ENCODE results near the gene ATF1. TPM values are rescaled to one million over a fixed set of nuclear protein-coding genes. Genes with fewer than 3 reads are reported as not detected.
A peak's percentile ranks its signal among the peaks of the same experiment; 100 is the strongest.
"Not testable (repeated sequence)": the region's sequence is repeated elsewhere in the genome, so short reads cannot be mapped to it uniquely, and the experiment has no call there.

The ATF1 gene
- total RNA-seq, 1 experiment from 2014 or later, result 24.6 TPM

DNA sequence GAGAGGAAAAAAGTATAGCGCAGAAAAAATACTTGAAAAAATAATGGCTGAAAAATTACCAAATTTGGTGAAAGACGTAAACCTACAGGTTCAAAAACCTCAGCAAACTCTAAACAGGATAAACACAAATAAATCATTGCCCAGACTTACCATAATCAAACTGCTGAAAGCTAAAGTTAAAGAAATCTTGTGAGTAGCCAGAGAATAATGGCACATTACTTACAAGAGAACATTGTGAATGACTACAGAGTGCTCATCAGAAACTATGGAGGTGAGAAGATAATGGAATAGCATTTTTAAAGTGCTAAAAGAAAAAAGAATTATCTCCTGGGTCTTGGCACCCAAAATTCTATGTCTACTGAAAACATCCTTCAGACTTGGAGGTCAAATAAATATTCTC lies 36.0 kb downstream of the ATF1 start:
- DNase-seq (ENCODE audit: low read depth), result no peak

DNA sequence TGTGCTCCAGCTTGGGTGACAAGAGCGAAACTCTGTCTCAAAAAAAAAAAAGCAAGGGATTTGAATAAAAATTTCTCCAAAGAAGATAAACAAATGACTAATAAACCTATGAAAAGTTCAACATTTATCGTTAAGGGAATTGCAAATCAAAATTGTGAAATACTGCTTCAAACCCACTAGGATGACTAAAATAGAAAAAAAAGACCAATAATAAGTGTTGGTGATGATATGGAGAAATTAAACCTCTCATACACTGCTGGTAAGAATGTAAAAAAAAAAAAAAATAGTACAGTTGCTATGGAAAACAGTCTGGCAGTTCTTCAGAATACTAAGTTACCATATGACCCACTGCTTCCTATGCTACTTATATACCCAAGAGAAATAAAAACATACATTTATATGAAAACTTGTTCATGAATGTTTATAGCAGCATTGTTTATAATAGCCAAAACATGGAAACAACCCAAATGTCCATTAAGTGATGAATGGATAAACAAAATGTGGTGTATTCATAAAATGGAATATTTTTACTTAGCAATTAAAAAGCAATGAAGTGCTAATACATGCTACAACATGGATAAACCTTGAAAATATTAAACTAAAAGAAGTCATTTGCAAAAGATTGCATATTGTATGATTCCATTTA lies 39.5 kb downstream of the ATF1 start:
- DNase-seq (ENCODE audit: low read depth), result no peak

DNA sequence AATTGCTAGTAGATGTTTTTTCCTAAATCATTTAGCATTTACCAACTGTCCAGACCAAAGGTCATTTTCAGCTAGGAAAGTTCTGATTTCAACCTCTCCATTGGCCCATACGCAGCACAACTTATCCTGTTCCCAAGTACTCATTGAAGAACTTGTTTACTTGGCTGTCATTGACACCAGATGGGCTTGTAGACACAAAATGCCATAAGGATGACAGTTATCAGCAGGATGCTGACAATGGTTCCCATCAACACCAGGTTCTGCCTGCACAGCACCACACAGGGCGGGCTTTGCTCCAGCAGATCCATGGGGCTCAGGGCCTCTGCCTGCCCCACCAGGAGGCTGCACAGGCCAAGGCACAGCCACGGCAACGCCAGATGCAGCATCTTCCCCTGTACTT lies 42.3 kb downstream of the ATF1 start:
- no peak for DNase-seq (ENCODE audit: low read depth)

DNA sequence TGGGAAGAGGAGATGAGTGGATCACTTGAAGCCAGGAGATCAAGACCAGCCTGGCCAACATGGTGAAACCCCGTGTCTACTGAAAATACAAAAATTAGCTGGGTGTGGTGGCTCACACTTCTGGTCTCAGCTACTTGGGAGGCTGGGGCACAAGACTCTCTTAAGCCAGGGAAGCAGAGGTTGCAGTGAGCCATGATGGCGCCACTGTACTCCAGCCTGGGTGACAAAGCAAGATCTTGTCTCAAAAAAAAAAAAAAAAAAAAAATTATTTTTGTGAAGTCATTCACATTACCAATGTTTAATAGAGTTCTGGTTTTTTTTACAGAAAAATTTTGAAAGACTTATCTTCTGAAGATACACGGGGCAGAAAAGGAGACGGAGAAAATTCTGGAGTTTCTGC lies 45.2 kb downstream of the ATF1 start:
- not testable (repeated sequence) for DNase-seq (ENCODE audit: low read depth)

DNA sequence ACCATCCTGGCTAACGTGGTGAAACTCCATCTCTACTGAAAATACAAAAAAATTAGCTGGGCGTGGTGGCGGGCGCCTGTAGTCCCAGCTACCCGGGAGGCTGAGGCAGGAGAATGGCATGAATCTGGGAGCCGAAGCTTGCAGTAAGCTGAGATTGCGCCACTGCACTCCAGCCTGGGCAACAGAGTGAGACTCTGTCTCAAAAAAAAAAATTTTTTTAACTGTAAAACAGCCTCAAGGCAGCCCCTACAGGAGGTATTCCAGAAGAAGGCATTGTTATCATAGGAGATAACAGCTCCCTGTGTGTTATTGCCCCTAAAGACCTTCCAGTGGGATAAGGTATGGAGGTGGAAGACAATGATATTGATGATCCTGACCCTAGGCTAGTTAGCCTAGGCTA lies 51.0 kb downstream of the ATF1 start:
- DNase-seq (ENCODE audit: low read depth), result not testable (repeated sequence)

DNA sequence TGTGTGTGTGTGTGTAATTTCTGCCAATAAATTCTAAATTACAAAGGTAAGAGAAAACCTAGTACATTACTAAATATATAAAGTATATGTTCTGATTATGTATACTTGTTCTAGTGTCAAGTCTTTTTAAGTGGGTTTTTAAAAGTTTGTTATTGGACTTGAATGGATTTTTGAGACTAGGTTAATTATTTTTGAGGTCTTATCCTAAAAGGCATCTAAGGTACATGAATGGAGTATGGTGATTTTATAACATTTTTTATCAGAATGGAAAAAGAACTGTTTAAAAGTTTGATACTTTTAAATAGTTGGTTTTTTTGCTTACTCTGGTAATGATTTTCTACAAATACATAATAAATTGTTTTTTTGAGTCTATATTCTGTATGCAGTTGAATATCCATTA lies 56.3 kb downstream of the ATF1 start:
- DNase-seq (ENCODE audit: low read depth), result no peak

DNA sequence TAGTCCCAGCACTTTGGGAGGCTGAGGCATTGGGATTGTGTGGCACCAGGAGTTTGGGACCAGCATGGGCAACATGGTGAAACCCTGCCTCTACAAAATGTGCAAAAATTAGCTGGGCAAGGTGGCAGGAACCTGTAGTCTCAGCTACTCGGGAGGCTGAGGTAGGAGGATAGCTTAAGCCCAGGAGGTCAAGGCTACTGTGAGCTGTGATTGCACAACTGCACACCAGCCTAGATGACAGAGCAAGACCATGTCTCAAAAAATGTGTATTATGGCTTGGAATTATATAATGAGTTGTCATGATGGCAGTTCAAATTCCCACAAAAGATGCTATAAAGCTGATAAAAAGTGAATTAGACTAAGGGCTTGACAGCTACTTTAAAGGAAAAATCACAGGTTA lies 58.2 kb downstream of the ATF1 start:
- no peak for DNase-seq (ENCODE audit: low read depth)

DNA sequence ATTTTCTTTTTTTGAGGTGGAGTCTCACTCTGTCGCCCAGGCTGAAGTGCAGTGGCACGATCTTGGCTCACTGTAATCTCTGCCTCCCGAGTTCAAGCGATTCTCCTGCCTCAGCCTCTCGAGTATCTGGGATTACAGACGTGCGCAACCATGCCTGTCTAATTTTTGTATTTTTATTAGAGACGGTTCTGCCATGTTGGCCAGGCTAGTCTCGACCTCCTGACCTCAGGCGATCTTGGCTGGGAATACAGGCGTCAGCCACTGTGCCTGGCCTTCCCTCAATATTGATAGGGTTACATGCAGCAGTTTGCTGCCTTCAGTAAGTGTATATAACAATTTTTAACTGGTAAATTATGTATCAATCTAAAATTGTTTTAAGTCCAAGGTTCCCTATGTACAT lies 59.8 kb downstream of the ATF1 start:
- not testable (repeated sequence) for DNase-seq (ENCODE audit: low read depth)

DNA sequence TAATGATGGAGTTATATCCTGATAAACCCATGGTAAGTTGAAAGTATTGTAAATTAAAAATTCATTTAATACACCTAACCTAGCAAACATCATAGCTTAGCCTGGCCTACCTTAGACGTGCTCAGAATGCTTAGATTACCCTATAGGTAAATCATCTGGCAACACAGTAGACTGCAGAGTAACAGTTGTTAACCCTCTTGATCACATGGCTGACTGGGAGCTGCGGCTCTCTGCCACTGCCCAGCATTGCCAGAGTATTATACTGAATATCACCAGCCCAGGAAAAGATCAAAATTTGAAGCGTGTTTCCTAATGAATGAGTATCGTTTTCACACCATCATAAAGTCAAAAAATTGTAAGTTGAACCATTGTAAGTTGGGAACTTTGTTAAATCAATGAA lies 61.0 kb downstream of the ATF1 start:
- no peak for DNase-seq (ENCODE audit: low read depth)

DNA sequence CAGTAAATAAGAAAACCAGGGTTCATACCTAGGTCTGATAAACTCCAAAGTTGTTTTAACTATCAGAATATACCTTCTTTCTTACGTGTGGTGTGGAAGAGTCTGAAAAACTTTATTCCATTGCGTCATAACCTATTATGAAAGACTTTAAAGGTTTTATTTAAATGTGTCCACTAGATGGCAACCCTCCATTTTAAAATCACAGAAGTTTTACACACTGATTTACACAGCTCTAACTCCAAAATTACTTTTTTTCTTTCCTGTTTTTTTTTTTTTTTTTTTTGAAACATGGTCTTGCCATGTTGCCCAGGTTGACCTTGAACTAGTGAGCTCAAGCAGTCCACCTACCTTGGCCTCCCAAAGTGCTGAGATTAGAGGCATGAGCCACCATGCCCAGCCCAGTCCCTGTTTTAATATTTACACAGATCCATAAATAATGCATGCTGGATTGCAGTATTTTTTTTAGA lies 61.5 kb downstream of the ATF1 start:
- DNase-seq (ENCODE audit: low read depth), result peak; percentile 66

DNA sequence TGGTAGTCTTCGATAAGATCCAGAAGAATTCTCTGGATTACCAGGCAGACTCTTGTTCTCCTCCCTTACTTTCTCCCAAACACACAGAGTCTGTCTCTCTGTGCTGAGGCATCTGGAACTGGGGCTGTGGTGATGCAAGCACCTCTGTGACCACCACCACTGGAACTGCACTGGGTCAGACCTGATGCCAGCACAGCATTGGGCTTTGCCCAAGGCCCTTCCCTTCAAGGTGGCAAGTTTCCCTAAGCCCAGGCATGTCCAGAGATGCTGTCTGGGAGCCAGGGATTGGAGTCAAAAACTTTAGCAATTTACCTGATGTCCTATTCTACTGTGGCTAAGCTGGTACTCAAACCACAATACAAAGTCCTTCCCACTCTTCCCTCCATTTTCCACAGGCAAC lies 64.2 kb downstream of the ATF1 start:
- DNase-seq (ENCODE audit: low read depth), result no peak

DNA sequence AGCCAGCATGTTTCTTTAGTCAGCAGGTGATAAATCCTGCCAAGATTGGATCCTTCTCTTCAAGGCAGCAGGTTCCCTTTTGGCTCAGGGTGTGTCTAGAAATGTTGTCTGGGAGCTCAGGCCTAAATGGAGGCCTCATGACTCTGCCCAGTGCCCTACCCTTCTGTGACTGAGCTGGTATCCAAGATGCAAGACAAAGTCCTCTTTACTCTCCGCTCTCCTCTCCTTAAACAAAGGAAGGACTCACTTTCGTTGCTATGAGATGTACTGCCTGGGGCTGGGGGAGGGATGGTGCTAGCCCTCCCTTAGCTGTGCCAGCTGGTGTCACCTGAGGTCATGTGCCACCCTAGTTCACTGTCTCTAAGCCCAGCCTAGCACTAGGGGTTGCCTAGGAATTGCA lies 65.0 kb downstream of the ATF1 start:
- DNase-seq (ENCODE audit: low read depth), result no peak

DNA sequence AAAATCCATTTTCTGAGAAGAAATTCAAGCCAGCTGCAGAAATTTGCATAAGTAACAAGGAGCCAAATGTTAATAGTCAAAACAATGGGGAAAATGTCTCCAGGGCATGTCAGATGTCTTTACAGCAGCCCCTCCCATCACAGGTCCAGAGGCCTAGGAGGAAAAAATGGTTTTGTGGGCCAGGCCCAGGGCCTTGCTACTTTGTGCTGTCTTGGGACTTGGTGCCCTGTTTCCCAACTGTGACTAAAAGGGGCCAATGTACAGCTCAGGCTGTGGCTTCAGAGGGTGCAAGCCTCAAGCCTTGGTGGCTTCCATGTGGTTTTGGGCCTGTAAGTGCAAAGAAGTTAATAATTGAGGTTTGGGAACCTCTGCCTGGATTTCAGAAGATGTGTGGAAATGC lies 69.9 kb downstream of the ATF1 start:
- DNase-seq (ENCODE audit: low read depth), result not testable (repeated sequence)

DNA sequence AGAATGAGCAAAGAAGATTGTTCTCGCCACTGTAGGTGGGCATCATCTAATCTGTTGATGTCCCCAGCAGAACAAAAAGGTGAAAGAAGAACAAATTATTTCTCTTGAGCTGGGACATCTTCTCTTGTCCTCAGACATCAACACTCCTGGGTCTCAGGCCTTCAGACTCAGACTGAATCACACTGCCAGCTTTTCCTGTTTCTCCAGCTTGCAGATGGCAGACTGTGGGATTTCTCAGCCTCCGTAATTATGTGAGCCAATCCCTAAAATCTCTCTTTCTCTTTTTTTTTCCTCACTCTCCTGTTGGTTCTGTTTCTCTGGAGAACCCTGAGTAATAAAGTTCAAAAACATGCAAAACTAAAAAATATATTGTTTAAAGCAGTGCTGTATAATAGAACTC lies 75.1 kb downstream of the ATF1 start:
- DNase-seq (ENCODE audit: low read depth), result no peak

DNA sequence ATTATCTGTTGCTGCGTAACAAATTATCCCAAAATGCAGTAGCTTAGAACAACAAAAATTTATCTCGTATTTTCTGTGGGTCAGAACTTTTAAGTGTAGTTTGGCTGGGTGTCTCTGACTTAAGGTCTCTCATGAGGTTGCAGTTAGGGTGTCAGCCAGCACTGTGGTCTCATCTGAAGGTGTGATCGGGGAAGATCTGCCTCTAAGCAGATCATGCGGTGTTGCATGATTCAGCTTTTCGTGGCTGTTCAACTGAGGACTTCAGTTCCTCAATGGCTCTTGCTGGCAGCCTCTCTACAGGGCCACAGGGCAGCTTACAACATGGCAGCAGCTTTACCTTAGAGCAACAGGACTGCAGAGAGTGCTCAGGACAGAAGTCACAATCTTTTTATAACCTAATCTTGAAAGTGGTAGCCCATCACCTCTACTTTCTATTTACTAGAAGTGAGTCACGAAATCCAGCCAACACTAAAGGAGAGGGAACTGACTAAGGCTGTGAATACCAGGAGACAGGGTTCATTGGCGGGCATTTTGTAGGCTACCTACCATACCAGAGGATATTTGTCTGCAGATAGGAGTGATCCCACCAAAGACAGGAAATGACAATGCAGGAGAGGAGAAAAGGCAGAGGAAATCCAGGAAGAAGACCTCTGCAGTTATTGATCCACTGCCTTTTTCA lies 77.0 kb downstream of the ATF1 start:
- no peak for DNase-seq (ENCODE audit: low read depth)

DNA sequence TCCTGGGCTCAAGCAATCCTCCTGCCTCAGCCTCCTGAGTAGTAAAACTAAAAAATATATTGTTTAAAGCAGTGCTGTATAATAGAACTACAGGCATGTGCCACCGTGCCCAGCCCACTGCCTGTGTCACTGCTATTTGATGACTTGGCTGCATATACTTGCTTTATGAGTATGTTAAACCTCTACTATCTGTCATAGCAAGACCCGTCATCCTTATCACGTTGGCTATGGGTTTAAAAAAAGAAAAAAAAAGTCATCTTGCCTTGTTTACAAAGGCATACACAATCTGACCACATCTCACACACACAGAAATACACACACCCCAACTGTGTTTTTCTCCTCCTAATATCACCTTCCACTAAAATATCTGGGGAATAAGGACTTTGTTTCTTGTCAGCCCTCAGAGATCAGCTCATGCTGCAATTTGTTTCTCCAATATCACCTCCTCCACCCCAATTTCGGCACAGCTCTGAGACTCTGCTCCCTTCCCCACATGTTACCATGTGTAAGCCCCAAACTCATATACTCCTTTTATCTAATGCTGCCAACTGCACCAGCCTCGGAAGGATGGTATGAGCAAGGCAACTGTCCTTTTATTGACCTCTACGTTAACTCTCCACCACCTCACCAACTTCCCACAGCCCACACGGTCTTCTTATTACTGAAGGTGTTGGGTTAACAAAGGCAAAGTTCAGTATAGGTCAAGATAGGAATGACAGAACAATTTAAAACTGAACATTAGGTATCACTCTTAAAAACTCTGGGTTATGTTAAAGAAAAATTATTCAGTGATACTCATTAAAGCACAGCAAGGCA lies 78.0 kb downstream of the ATF1 start:
- DNase-seq (ENCODE audit: low read depth), result no peak

DNA sequence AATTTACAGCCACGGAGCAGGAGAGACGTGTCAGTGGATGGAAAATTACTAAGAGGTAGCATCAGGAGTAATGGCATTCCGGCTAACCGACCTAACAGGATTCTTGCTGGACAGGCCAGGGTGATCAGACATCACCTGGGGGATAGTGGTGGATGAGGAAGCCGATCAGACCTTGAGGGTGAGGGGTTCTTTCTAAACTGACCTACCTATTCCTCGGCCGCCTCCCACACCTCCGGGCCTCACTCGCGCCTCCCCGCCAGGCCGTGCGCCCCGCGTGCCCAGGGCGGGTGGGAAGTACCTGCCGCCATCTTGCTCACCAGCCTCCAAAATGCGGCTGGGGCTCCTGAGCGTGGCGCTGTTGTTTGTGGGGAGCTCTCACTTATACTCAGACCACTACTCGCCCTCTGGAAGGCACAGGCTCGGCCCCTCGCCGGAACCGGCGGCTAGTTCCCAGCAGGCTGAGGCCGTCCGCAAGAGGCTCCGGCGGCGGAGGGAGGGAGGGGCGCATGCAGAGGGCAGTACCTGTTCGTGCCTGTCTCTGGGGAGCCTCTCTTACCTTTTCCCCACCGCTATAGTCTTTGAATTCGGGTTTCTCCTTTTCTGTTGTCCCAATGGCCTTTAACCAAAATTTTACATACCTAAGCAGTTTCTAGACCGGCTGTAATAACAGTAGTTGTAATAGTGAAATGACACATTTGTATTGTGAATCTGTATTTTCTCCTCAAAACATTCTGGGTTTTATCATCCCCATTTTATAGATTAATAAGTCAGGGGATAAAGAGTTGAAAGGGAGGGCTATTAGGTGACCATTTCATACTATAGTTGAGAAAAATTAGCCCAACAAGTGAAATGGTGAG lies 79.0 kb downstream of the ATF1 start, which contains the start of gene TMPRSS12:
Gene TMPRSS12 (plus strand): TSS at position 290 of the 857 bp plus-strand sequence. CDS start 39 bp downstream, at position 329.
- no peak for DNase-seq (ENCODE audit: low read depth)

DNA sequence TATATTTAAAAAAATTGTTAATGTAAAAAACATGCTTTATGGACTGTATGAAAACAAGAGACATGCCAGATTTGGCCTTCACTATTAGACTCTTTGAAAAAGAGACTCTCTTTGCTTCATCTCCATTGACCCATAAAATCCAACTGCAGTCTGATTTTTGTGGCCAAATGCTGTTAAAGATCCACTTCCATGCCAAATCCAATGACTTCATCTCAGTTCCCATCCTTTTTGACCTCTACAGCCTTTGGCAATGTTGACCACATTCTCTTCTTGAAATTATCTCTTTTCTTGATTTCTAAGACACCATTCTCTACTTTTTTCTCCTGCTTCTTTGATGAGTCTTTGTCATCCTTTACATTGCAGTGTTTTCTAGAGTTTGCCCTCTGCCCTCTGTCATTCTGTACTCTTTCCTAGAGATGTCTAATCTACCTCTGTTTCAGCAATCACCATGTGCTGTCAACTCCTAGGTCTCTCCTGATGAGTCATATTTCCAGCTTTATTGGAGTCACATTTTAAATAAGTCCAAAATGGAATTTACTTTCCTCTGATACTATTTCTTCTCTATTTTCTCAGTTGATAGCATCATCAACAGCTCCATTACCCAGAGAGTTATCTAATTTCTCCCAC lies 81.2 kb downstream of the ATF1 start:
- DNase-seq (ENCODE audit: low read depth), result no peak

DNA sequence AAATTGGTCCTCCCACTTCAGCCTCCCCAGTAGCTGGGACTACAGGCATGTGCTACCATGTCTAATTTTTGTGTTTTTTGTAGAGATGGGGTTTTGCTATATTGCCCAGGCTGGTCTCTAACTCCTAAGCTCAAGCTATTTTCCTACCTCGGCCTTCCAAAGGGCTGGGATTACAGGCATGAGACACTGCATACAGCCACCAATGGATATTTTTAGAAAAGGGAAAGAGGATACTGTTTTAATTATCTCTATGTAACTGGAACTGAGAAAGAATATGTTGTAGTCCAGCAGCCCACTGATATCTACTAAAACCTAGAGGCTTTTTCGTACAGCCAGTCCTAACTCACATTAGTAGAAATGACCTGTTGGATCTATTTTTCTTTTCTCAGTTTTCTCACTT lies 85.1 kb downstream of the ATF1 start:
- no peak for DNase-seq (ENCODE audit: low read depth)

DNA sequence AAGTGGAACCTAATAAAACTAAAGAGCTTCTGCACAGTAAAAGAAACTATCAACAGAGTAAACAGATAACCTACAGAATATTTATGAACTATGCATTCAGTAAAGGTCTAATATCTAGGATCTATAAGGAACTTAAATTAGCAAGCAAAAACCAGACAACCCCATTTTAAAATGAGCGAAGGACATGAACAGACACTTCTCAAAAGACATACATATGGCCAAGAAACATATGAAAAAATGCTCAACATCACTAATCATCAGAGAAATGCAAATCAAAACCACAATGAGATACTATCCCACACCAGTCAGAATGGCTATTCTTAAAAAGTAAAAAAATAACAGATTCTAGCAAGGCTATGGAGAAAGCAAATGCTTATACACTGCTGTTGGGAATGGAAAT lies 91.3 kb downstream of the ATF1 start:
- not testable (repeated sequence) for DNase-seq (ENCODE audit: low read depth)

DNA sequence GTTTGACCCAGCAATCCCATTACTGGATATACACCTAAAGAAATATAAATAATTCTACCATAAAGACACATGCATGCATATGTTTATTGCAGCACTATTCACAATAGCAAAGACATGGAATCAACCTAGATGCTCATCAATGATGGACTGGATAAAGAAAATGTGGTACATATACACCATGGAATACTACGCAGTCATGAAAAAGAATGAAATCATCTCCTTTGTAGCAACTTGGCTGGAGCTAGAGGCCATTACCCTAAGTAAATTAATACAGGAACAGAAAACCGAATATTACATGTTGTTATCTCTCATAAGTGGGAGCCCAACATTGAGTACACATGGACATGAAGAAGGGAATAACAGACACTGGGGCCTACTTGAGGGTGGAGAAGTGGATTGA lies 91.8 kb downstream of the ATF1 start:
- not testable (repeated sequence) for DNase-seq (ENCODE audit: low read depth)

All from RPMI7951 (cell line).